ENCODE data around the gene PLEK.

DNA sequence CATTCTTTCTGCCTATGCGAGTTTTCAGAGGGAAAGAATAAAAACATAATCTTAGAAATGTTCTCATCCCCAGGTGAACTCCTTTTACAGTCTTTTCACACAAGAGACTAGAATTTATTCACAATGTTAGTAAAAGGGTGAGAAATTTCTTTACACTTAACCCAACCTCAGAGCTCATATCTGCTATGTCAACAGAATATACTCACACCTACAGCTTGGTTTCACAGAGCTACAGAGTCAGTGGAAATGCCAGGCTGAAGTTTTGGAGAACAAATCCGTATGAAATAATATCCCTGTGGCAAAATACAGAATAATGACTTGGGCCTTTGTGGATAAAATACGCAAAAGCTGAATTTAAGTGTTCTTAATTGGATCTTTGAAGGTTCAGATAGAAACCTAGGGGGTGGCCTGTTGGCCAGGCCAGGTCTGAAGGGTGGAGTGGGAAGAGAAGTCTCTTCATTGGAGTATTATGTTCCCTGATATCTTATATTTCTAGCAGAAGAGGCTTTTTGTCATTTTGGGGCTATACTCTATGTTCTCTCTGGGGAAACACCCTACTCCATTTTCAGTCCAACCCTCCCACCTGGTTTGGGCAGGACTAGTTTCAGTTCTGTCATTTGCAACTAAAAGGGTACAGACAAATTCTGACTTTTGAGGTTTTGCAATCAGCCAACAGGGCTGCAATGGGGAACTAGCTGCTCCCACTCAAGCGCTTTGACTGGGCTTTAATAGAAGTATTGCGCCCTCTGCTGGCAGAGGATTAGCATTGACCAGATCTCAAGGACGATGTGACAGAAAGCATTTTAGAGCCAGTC lies 76.3 kb downstream of the PLEK start:
- TF ChIP-seq CTCF (IDR thresholded peaks at IDR 0.05) = peak; percentile 91 to 98 (median 94)
- TF ChIP-seq POLR2A (IDR thresholded peaks at IDR 0.05) = no peak

Measured in right lobe of liver (tissue), 4 donors.